Testis (tissue), 3 donors: ENCODE measurements around the gene GSAP. TPM values are rescaled to one million over a fixed set of nuclear protein-coding genes. Genes with fewer than 3 reads are reported as not detected.

Experiments
- DNase-seq: peaks from one replicate; pipeline ENCODE4 v3.0.0-alpha.2; 2019
- H3K27ac ChIP-seq, 2 donors: fragments of 200-600 bp; sonication (generic); one replicate each; pipeline ENCODE4 v1.5.1; 2019
- H3K27me3 ChIP-seq: fragments of 200-600 bp; sonication (generic); one replicate; pipeline ENCODE4 v1.5.1; 2019
- H3K36me3 ChIP-seq: fragments of 200-600 bp; sonication (generic); one replicate; pipeline ENCODE4 v1.5.1; 2017; ENCODE audit warnings: low read depth; ENCODE audit errors: missing control alignments
- H3K4me1 ChIP-seq: fragments of 200-600 bp; sonication (generic); one replicate; pipeline ENCODE4 v1.5.1; 2019
- H3K4me3 ChIP-seq, 2 donors: fragments of 200-600 bp; sonication (generic); one replicate each; pipeline ENCODE4 v1.5.1; 2017 to 2019
- H3K9me3 ChIP-seq: fragments of 200-600 bp; sonication (generic); one replicate; pipeline ENCODE4 v1.5.1; 2017
- POLR2A ChIP-seq: fragments of 450-650 bp; IDR thresholded peaks from one replicate; pipeline ENCODE4 v1.6.1; 2017; ENCODE audit warnings: antibody characterized with exemption, mild to moderate bottlenecking, moderate library complexity
- WGBS, 2 donors: methylation state at CpG; one replicate each; pipeline ENCODE4 v1.1.5; 2018; 5-methylcytosine and 5-hydroxymethylcytosine counted together
- intact Hi-C: fragments of 100-400 bp; cut with DNase I; formaldehyde crosslinking; loops from one replicate; pipeline ENCODE4 v1.15.1; 2023; ENCODE audit warnings: low total_unique reads
- polyA plus RNA-seq: library from polyadenylated mRNA; stranded (reverse); fragments of 350-450 nt; fragmentation: Illumina TruSeq; extraction: RNeasy Lipid Tissue Mini Kit (QIAGEN cat#74804); gene quantifications from one replicate; pipeline ENCODE4 v1.2.3, GENCODE V29; 2014; ENCODE audit warnings: low read depth, low replicate concordance; ENCODE audit not compliant: insufficient read depth
- total RNA-seq, 2 donors: library from RNA; depleted of rRNA; stranded (reverse); fragments of >200 nt; gene quantifications; one replicate each; pipeline ENCODE4 v1.2.3, GENCODE V29; 2016
- TF ChIP-seq, protein P1 (sequence below), 3 experiments: fragments of 450-650 bp in 2 of 3; fragments of 200-600 bp in 1 of 3; sonication (generic) in 1 of 3; IDR thresholded peaks; one replicate each; pipeline ENCODE4 v1.5.1; 2016 to 2019; ENCODE audit warnings: antibody characterized with exemption in 3 of 3, mild to moderate bottlenecking in 2 of 3, moderate library complexity in 1 of 3

Gene GSAP
- total and polyA plus RNA-seq, 3 donors from 2014 or later = 6.0 to 16.2 (median 14.6) TPM

- Histone ChIP-seq H3K36me3 (no peaks in the 10 kb centered on the region), H3K4me3 (no peak overlapping the region), H3K27ac (no peak overlapping the region), H3K9me3 (no peaks in the 10 kb centered on the region), H3K4me1 (peaks cover 25% of the 10 kb centered on the region), H3K27me3 (no peaks in the 10 kb centered on the region)
- no peak for TF ChIP-seq POLR2A
- TF ChIP-seq, protein P1, sequence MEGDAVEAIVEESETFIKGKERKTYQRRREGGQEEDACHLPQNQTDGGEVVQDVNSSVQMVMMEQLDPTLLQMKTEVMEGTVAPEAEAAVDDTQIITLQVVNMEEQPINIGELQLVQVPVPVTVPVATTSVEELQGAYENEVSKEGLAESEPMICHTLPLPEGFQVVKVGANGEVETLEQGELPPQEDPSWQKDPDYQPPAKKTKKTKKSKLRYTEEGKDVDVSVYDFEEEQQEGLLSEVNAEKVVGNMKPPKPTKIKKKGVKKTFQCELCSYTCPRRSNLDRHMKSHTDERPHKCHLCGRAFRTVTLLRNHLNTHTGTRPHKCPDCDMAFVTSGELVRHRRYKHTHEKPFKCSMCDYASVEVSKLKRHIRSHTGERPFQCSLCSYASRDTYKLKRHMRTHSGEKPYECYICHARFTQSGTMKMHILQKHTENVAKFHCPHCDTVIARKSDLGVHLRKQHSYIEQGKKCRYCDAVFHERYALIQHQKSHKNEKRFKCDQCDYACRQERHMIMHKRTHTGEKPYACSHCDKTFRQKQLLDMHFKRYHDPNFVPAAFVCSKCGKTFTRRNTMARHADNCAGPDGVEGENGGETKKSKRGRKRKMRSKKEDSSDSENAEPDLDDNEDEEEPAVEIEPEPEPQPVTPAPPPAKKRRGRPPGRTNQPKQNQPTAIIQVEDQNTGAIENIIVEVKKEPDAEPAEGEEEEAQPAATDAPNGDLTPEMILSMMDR (IDR thresholded peaks at IDR 0.05) = no peak
- DNase-seq = no peak
- intact Hi-C loops = no loop called here
- WGBS, 2 donors = 52 to 54% methylated on average over 2 of the region's 2 CpGs
Measured at GRCh38 chr7:77316219-77316978, 99.8 kb downstream of the GSAP start.

DNA sequence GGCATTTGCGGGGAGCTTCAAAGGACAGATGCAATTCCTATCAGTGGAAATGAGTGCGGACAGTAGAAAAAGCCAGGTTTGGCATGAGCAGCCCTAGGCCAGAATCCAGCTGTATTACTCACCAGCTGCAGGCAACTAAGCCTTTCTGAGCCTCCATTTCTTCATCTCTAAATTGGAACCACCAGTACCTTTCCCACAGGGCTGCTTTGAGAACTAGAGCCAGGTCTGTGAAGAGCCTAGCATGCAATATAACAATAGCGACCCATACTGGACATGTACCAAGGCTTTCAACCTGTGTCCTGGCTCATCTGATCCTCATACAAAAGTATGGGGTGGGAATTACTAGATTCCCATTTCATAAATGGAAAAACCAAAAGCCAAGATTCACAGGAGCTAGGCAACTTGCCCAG is 101.0 kb downstream of the GSAP start:
- H3K4me3 ChIP-seq = no peak overlapping the region
- H3K4me1 ChIP-seq = peaks cover 25% of the 10 kb centered on the region
- WGBS, 2 donors = 78 to 80% methylated on average over 3 of the region's 3 CpGs
- DNase-seq = no peak
- H3K9me3 ChIP-seq = no peaks in the 10 kb centered on the region
- H3K27me3 ChIP-seq = no peaks in the 10 kb centered on the region
- intact Hi-C loops = no loop called here
- H3K27ac ChIP-seq = no peak overlapping the region
- TF ChIP-seq, protein P1 (IDR thresholded peaks at IDR 0.05) = no peak
- no peak for TF ChIP-seq POLR2A
- no peaks in the 10 kb centered on the region for H3K36me3 ChIP-seq

- WGBS, 2 donors = 45 to 52% methylated on average over 5 of the region's 5 CpGs
- Histone ChIP-seq H3K27ac (peak overlapping the region in 1 of 2 donors; percentile 5), H3K4me1 (peaks cover 25% of the 10 kb centered on the region), H3K27me3 (no peaks in the 10 kb centered on the region), H3K9me3 (no peaks in the 10 kb centered on the region), H3K36me3 (no peaks in the 10 kb centered on the region), H3K4me3 (no peak overlapping the region)
- intact Hi-C loops = no loop called here
- TF ChIP-seq, protein P1 (IDR thresholded peaks at IDR 0.05) = no peak
- TF ChIP-seq POLR2A = no peak
- no peak for DNase-seq
Measured at GRCh38 chr7:77313876-77314480, 102.2 kb downstream of the GSAP start.

DNA sequence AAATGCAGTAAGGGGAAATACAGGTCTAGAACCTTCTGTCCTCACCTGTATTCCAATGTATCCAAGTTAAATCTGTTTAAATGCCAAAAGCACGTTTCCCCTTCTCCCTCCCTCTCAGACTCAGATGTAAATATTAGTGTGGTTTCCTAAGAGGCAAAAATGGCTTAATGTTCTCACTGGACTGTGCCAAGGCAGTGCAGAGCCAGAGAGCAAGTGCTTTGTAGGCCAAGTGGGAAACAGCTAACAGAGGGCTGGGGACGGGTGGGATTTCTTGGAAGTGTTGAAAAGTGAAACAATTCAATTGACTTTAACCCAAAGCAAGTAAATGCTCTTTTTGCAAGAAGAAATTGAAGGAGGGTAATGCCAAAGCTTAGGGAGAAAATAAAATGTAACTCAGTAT is 103.1 kb downstream of the GSAP start:
- H3K4me1 ChIP-seq = peaks cover 25% of the 10 kb centered on the region
- intact Hi-C loops = no loop called here
- 36% methylated on average over 2 of the region's 2 CpGs for WGBS, 2 donors

More for the DNA sequence above, 103.1 kb downstream of the GSAP start:
- Histone ChIP-seq H3K27me3 (no peaks in the 10 kb centered on the region), H3K4me3 (no peak overlapping the region), H3K36me3 (no peaks in the 10 kb centered on the region), H3K9me3 (no peaks in the 10 kb centered on the region), H3K27ac (no peak overlapping the region)
- no peak for DNase-seq
- TF ChIP-seq, protein P1 (IDR thresholded peaks at IDR 0.05) = no peak
- TF ChIP-seq POLR2A = no peak
